B cell (primary cell): Measurements from ENCODE around the gene CEP295NL. TPM values are rescaled to one million over a fixed set of nuclear protein-coding genes. Genes with fewer than 3 reads are reported as not detected.

Experiments used
- ATAC-seq: fragments of 200-7000 bp; cut with Tn5 transposase; one replicate; pipeline ENCODE4 v1.10.0; 2021; ENCODE audit warnings: low read depth, mild to moderate bottlenecking, moderate number of reproducible peaks, moderate library complexity
- CTCF ChIA-PET: fragments of 350-600 bp; sonication (Branson Sonifier 250); formaldehyde crosslinking; loops from one replicate; lab custom pipeline; 2021; ENCODE audit warnings: antibody characterized with exemption, inconsistent platforms; lab: Charles Lee
- POLR2A ChIA-PET: fragments of 350-600 bp; sonication (Branson Sonifier 250); formaldehyde crosslinking; loops from one replicate; lab custom pipeline; 2021; ENCODE audit warnings: antibody characterized with exemption; lab: Charles Lee
- DNase-seq: peaks from one replicate; pipeline ENCODE4 v3.0.0; 2013
- H2AFZ ChIP-seq: 2 replicates; pipeline ENCODE4 v1.6.1; 2012; ENCODE audit warnings: mild to moderate bottlenecking, low read depth, low read length; ENCODE audit not compliant: insufficient read depth, poor library complexity, severe bottlenecking
- H3K27ac ChIP-seq, 2 donors: 1 replicate in 1 of 2; 2 replicates in 1 of 2; pipeline ENCODE4 v1.5.1; 2012 to 2013; ENCODE audit warnings: low read length in 2 of 2, mild to moderate bottlenecking in 2 of 2, moderate library complexity in 1 of 2
- H3K27me3 ChIP-seq, 4 experiments: fragments of 200-600 bp in 1 of 4; sonication (generic) in 1 of 4; replicated peaks in 1 of 4; 1 replicate in 2 of 4; 2 replicates in 2 of 4; pipeline versions ENCODE4 v1.6.1 to v1.7.0; 2013 to 2016; ENCODE audit warnings: low read length in 3 of 4, mild to moderate bottlenecking in 2 of 4, mixed read lengths in 1 of 4, moderate library complexity in 1 of 4; ENCODE audit not compliant: insufficient read depth in 4 of 4, control insufficient read depth in 3 of 4; ENCODE audit errors: control extremely low read depth in 1 of 4
- H3K36me3 ChIP-seq, 2 experiments: replicated peaks in 1 of 2; 1 replicate in 1 of 2; 2 replicates in 1 of 2; pipeline versions ENCODE4 v1.6.1 to v1.7.1; 2013; ENCODE audit warnings: low read length in 1 of 2; ENCODE audit not compliant: insufficient read depth in 2 of 2, control insufficient read depth in 1 of 2; ENCODE audit errors: control extremely low read depth in 1 of 2, extremely low read depth in 1 of 2
- H3K4me1 ChIP-seq, 2 donors: fragments of 200-600 bp in 1 of 2; sonication (generic) in 1 of 2; 1 replicate in 1 of 2; 2 replicates in 1 of 2; pipeline versions ENCODE4 v1.5.1 to v1.6.1; 2013 to 2017; ENCODE audit warnings: low read length in 2 of 2; ENCODE audit not compliant: control insufficient read depth in 2 of 2, insufficient read depth in 2 of 2
- H3K4me2 ChIP-seq: replicated peaks from 2 replicates; pipeline ENCODE3; 2012; ENCODE audit warnings: mild to moderate bottlenecking, low read depth, low read length; ENCODE audit not compliant: poor library complexity, severe bottlenecking
- H3K4me3 ChIP-seq, 5 experiments: fragments of 200-600 bp in 1 of 5; sonication (generic) in 1 of 5; 1 replicate in 3 of 5; 2 replicates in 2 of 5; pipeline versions ENCODE4 v1.5.1 to v1.7.0; 2011 to 2016; ENCODE audit warnings: low read length in 4 of 5, mild to moderate bottlenecking in 4 of 5, low read depth in 2 of 5, control low read depth in 1 of 5, moderate library complexity in 1 of 5; ENCODE audit not compliant: insufficient read depth in 1 of 5; ENCODE audit errors: control extremely low read depth in 1 of 5, extremely low read depth in 1 of 5
- H3K79me2 ChIP-seq: fragments of 200-600 bp; sonication (generic); one replicate; pipeline ENCODE4 v1.6.0; 2016; ENCODE audit warnings: low read length; ENCODE audit not compliant: control insufficient read depth, insufficient read depth
- H3K9ac ChIP-seq: fragments of 200-600 bp; sonication (generic); 2 replicates; pipeline ENCODE4 v1.6.1; 2017; ENCODE audit warnings: mild to moderate bottlenecking, low read length, moderate library complexity
- H3K9me3 ChIP-seq, 3 donors: one replicate each; pipeline versions ENCODE4 v1.6.1 to v1.7.1; 2013; ENCODE audit warnings: low read length in 2 of 3; ENCODE audit not compliant: control insufficient read depth in 2 of 3, insufficient read depth in 1 of 3; ENCODE audit errors: control extremely low read depth in 1 of 3
- H4K20me1 ChIP-seq: 2 replicates; pipeline ENCODE4 v1.6.0; 2012; ENCODE audit warnings: mild to moderate bottlenecking, low read length; ENCODE audit not compliant: insufficient read depth, control insufficient read depth, poor library complexity, severe bottlenecking
- H3K27ac Mint-ChIP-seq: one replicate; pipeline ENCODE4 v1.8.0; 2021; ENCODE audit warnings: mixed read lengths
- H3K27me3 Mint-ChIP-seq: one replicate; pipeline ENCODE4 v1.8.0; 2021; ENCODE audit warnings: mixed read lengths
- H3K4me1 Mint-ChIP-seq: one replicate; pipeline ENCODE4 v1.8.0; 2021; ENCODE audit warnings: mixed read lengths
- H3K4me3 Mint-ChIP-seq: one replicate; pipeline ENCODE4 v1.8.0; 2021; ENCODE audit warnings: mixed read lengths
- H3K9me3 Mint-ChIP-seq: one replicate; pipeline ENCODE4 v1.8.0; 2022; ENCODE audit warnings: mixed read lengths; ENCODE audit not compliant: insufficient read depth
- CTCF ChIP-seq: fragments of 200-600 bp; IDR thresholded peaks from one replicate; pipeline ENCODE4 v1.8.0; 2022; ENCODE audit warnings: antibody characterized with exemption, mild to moderate bottlenecking
- EZH2 ChIP-seq: IDR thresholded peaks from 2 replicates; pipeline ENCODE4 v1.6.1; 2012; ENCODE audit warnings: borderline replicate concordance, low read depth, mild to moderate bottlenecking, moderate library complexity, low read length; ENCODE audit not compliant: insufficient read depth, poor library complexity, severe bottlenecking
- WGBS: methylation state at CpG from one replicate; pipeline ENCODE4 v1.1.5; 2013; ENCODE audit warnings: missing lambda C conversion rate; ENCODE audit not compliant: insufficient coverage; 5-methylcytosine and 5-hydroxymethylcytosine counted together
- intact Hi-C: fragments of 100-400 bp; cut with micrococcal nuclease; formaldehyde crosslinking; loops from one replicate; pipeline ENCODE4 v1.10.0; 2022
- polyA plus RNA-seq: library from polyadenylated mRNA; depleted of rRNA; stranded (reverse); fragments of >200 nt; gene quantifications from 2 replicates; pipeline ENCODE4 v1.2.3, GENCODE V29; 2012
- total RNA-seq, 2 donors: library from RNA; stranded (reverse); fragments of 120-200 nt in 1 of 2; gene quantifications; 1 replicate in 1 of 2; 2 replicates in 1 of 2; pipeline versions ENCODE4 v1.2.3 to v1.2.4, GENCODE V29; 2013 to 2022

The CEP295NL gene
- total and polyA plus RNA-seq, 2 donors (not counting 1 experiment from before 2014, with no cell fraction given), result 0.09 to 1.3 TPM

- intact Hi-C loops, result no loop called here
- DNase-seq (no peak), ATAC-seq (no peak)
- Histone ChIP-seq H3K9ac (no peak overlapping the region), H3K4me1 (peaks cover 0 to 11% of the 10 kb centered on the region in 2 donors), H2AFZ (no peak overlapping the region), H4K20me1 (no peaks in the 10 kb centered on the region), H3K79me2 (no peaks in the 10 kb centered on the region), H3K9me3 (peaks cover 0 to 6% (median 3%) of the 10 kb centered on the region in 3 donors), H3K27me3 (peaks cover 0 to 5% (median 1%) of the 10 kb centered on the region in 4 experiments), H3K36me3 (no peaks in the 10 kb centered on the region), H3K27ac (no peak overlapping the region), H3K4me3 (no peak overlapping the region), H3K4me2 (no peak overlapping the region)
- no peak overlapping the region for H3K4me3 Mint-ChIP-seq
- peak overlapping the region; percentile 16 for H3K27ac Mint-ChIP-seq
- ChIA-PET CTCF (interaction anchor here (0.6 kb wide), 1 partner anchor 14 kb away, joined by 3 read pairs; no protein-coding TSS in a partner anchor), POLR2A (no interaction called here)
- H3K9me3 Mint-ChIP-seq, result peaks cover 1% of the 10 kb centered on the region
- 49% methylated on average over 10 of the region's 10 CpGs for WGBS
- TF ChIP-seq EZH2 (no peak), CTCF (no peak)
- H3K4me1 Mint-ChIP-seq, result peaks cover 15% of the 10 kb centered on the region
- H3K27me3 Mint-ChIP-seq, result peaks cover 4% of the 10 kb centered on the region
Observed at GRCh38 chr17:78944956-78945355, 42.0 kb upstream of the CEP295NL start.

- peaks cover 15% of the 10 kb centered on the region for H3K4me1 Mint-ChIP-seq
- no peak overlapping the region for H3K4me3 Mint-ChIP-seq
- no peak overlapping the region for H3K4me2 ChIP-seq
- H3K4me1 ChIP-seq, result peaks cover 0 to 11% of the 10 kb centered on the region in 2 donors
- no peaks in the 10 kb centered on the region for H3K79me2 ChIP-seq
- H3K4me3 ChIP-seq, result no peak overlapping the region
- H3K27me3 Mint-ChIP-seq, result peaks cover 4% of the 10 kb centered on the region
- no peak for ATAC-seq
- no peak overlapping the region for H3K9ac ChIP-seq
- H2AFZ ChIP-seq, result no peak overlapping the region
- no peaks in the 10 kb centered on the region for H3K9me3 Mint-ChIP-seq
- 88% methylated on average over 5 of the region's 7 CpGs for WGBS
- peaks cover 0 to 9% (median 1%) of the 10 kb centered on the region in 4 experiments for H3K27me3 ChIP-seq
- H3K36me3 ChIP-seq, result no peaks in the 10 kb centered on the region
- no peak overlapping the region for H3K27ac ChIP-seq
- H3K9me3 ChIP-seq, result no peaks in the 10 kb centered on the region
- H4K20me1 ChIP-seq, result no peaks in the 10 kb centered on the region
- TF ChIP-seq EZH2, result no peak
- ChIA-PET POLR2A (interaction anchor here (0.7 kb wide), 1 partner anchor 941 kb away, joined by 4 read pairs; no protein-coding TSS in a partner anchor), CTCF (no interaction called here)
- DNase-seq, result no peak
- H3K27ac Mint-ChIP-seq, result no peak overlapping the region
- intact Hi-C loops, result no loop called here
Observed at GRCh38 chr17:78944026-78944425, 41.0 kb upstream of the CEP295NL start.
